HG02759 (cell line): Measurements from ENCODE around the gene CUL9.
"Not testable (repeated sequence)": the region's sequence is repeated elsewhere in the genome, so short reads cannot be mapped to it uniquely, and the experiment has no call there.

Experiments
- ATAC-seq: cut with Tn5 transposase; IDR thresholded peaks from one replicate; pipeline ENCODE4 v1.9.1; 2021; ENCODE audit warnings: mild to moderate bottlenecking, moderate library complexity; ENCODE audit not compliant: unreplicated experiment

CUL9 gene

GRCh38 chr6:43181942-43182860 is at the start of gene CUL9:
TSS of gene CUL9 (plus strand) at chr6:43182196. CDS start at chr6:43184311, 2,115 bp downstream.
- peak; percentile 97 for ATAC-seq

- ATAC-seq, result no peak
These were observed 43.7 kb upstream of the CUL9 start for GRCh38 chr6:43138267-43138666.

GRCh38 chr6:43139973-43140372 is 42.0 kb upstream of the CUL9 start:
- not testable (repeated sequence) for ATAC-seq

- no peak for ATAC-seq
These were observed 40.4 kb upstream of the CUL9 start for GRCh38 chr6:43141644-43142043.

GRCh38 chr6:43142101-43142500 is 39.9 kb upstream of the CUL9 start:
- ATAC-seq, result no peak

GRCh38 chr6:43143235-43144128 is 38.5 kb upstream of the CUL9 start:
- ATAC-seq, result peak; percentile 84

- no peak for ATAC-seq
These were observed 37.1 kb upstream of the CUL9 start for GRCh38 chr6:43144879-43145278.

GRCh38 chr6:43146261-43146660 is 35.7 kb upstream of the CUL9 start:
- no peak for ATAC-seq

- ATAC-seq, result no peak
These were observed 35.0 kb upstream of the CUL9 start for GRCh38 chr6:43146709-43147688.

GRCh38 chr6:43147691-43148477 is 34.1 kb upstream of the CUL9 start:
- ATAC-seq, result no peak

- no peak for ATAC-seq
These were observed 32.7 kb upstream of the CUL9 start for GRCh38 chr6:43149265-43149664.

- no peak for ATAC-seq
These were observed 31.8 kb upstream of the CUL9 start for GRCh38 chr6:43150051-43150751.

- no peak for ATAC-seq
These were observed 22.4 kb upstream of the CUL9 start for GRCh38 chr6:43159599-43159998.

- no peak for ATAC-seq
These were observed 18.1 kb upstream of the CUL9 start for GRCh38 chr6:43163899-43164298.

GRCh38 chr6:43170417-43170930 is 11.5 kb upstream of the CUL9 start:
- ATAC-seq, result no peak

GRCh38 chr6:43170931-43171706 is 10.9 kb upstream of the CUL9 start, which contains the start of gene SRF:
TSS of gene SRF (plus strand) at chr6:43171269. CDS start at chr6:43171657, 388 bp downstream.
- ATAC-seq, result peak; percentile 62

GRCh38 chr6:43171707-43172103 is 10.3 kb upstream of the CUL9 start:
- no peak for ATAC-seq
